Astrocyte (in vitro differentiated cells and primary cell): ENCODE data around the gene HSPA1B. TPM values are rescaled to one million over a fixed set of nuclear protein-coding genes. Genes with fewer than 3 reads are reported as not detected.
A peak's percentile ranks its signal among the peaks of the same experiment; 100 is the strongest.

Experiments
- DNase-seq: peaks from one replicate; pipeline ENCODE4 v3.0.0-alpha.2; 2010; ENCODE audit warnings: low read depth
- FAIRE-seq: peaks from 2 replicates; lab custom pipeline; 2011; peaks lifted over from hg19 to GRCh38; lab: Jason Lieb, UNC
- H2AFZ ChIP-seq: 2 replicates; pipeline ENCODE4 v1.6.0; 2012; ENCODE audit warnings: low read depth, low read length, inconsistent platforms
- H3K27ac ChIP-seq: 2 replicates; pipeline ENCODE4 v1.5.1; 2011; ENCODE audit warnings: low read depth, low read length, inconsistent platforms
- H3K27me3 ChIP-seq: 2 replicates; pipeline ENCODE4 v1.6.0; 2011; ENCODE audit warnings: low read length, inconsistent platforms; ENCODE audit not compliant: insufficient read depth
- H3K36me3 ChIP-seq: 2 replicates; pipeline ENCODE4 v1.5.1; 2011; ENCODE audit warnings: low read length, inconsistent platforms; ENCODE audit not compliant: insufficient read depth
- H3K4me1 ChIP-seq: 2 replicates; pipeline ENCODE4 v1.5.1; 2011; ENCODE audit warnings: low read length, inconsistent platforms; ENCODE audit not compliant: insufficient read depth
- H3K4me2 ChIP-seq: 2 replicates; pipeline ENCODE4 v1.6.0; 2012; ENCODE audit warnings: low read length, inconsistent platforms
- H3K4me3 ChIP-seq: 2 replicates; pipeline ENCODE4 v1.5.1; 2011; ENCODE audit warnings: low read depth, mild to moderate bottlenecking, low read length, inconsistent platforms; ENCODE audit not compliant: insufficient read depth
- H3K79me2 ChIP-seq: 2 replicates; pipeline ENCODE4 v1.6.0; 2012; ENCODE audit warnings: mild to moderate bottlenecking, low read length, inconsistent platforms; ENCODE audit not compliant: insufficient read depth
- H3K9ac ChIP-seq: 2 replicates; pipeline ENCODE4 v1.6.0; 2012; ENCODE audit warnings: mild to moderate bottlenecking, low read length, inconsistent platforms
- H3K9me3 ChIP-seq: 2 replicates; pipeline ENCODE4 v1.5.1; 2012; ENCODE audit warnings: low read depth, mild to moderate bottlenecking, low read length, inconsistent platforms; ENCODE audit not compliant: insufficient read depth
- H4K20me1 ChIP-seq: 2 replicates; pipeline ENCODE4 v1.6.0; 2012; ENCODE audit warnings: low read length, inconsistent platforms; ENCODE audit not compliant: insufficient read depth
- H3K27ac Mint-ChIP-seq: one replicate; pipeline ENCODE4 v1.8.0; 2021; ENCODE audit warnings: mild to moderate bottlenecking, mixed read lengths; ENCODE audit not compliant: unreplicated experiment
- H3K27me3 Mint-ChIP-seq: one replicate; pipeline ENCODE4 v1.8.0; 2021; ENCODE audit warnings: low read depth, mixed read lengths; ENCODE audit not compliant: unreplicated experiment
- H3K36me3 Mint-ChIP-seq: one replicate; pipeline ENCODE4 v1.8.0; 2021; ENCODE audit warnings: low read depth, mixed read lengths; ENCODE audit not compliant: unreplicated experiment
- H3K4me1 Mint-ChIP-seq: one replicate; pipeline ENCODE4 v1.8.0; 2021; ENCODE audit warnings: low read depth, mixed read lengths; ENCODE audit not compliant: unreplicated experiment
- H3K4me3 Mint-ChIP-seq: one replicate; pipeline ENCODE4 v1.8.0; 2021; ENCODE audit warnings: mild to moderate bottlenecking, moderate library complexity, mixed read lengths; ENCODE audit not compliant: unreplicated experiment
- H3K9me3 Mint-ChIP-seq: one replicate; pipeline ENCODE4 v1.8.0; 2021; ENCODE audit warnings: mild to moderate bottlenecking, mixed read lengths; ENCODE audit not compliant: unreplicated experiment
- EZH2 ChIP-seq: IDR thresholded peaks from 2 replicates; pipeline ENCODE4 v1.6.1; 2012; ENCODE audit warnings: mild to moderate bottlenecking, low read length, inconsistent platforms; ENCODE audit not compliant: insufficient read depth
- total RNA-seq: library from RNA; stranded (reverse); gene quantifications from 2 replicates; pipeline ENCODE4 v1.2.1, GENCODE V29; 2021
- TF ChIP-seq, protein P1 (sequence below): IDR thresholded peaks from 2 replicates; pipeline ENCODE4 v1.5.1; 2011; ENCODE audit warnings: low read depth, mild to moderate bottlenecking, inconsistent platforms, low read length, moderate library complexity; ENCODE audit not compliant: insufficient read depth

The HSPA1B gene
- total RNA-seq, 1 donor from 2014 or later, result 77.2 TPM

DNA sequence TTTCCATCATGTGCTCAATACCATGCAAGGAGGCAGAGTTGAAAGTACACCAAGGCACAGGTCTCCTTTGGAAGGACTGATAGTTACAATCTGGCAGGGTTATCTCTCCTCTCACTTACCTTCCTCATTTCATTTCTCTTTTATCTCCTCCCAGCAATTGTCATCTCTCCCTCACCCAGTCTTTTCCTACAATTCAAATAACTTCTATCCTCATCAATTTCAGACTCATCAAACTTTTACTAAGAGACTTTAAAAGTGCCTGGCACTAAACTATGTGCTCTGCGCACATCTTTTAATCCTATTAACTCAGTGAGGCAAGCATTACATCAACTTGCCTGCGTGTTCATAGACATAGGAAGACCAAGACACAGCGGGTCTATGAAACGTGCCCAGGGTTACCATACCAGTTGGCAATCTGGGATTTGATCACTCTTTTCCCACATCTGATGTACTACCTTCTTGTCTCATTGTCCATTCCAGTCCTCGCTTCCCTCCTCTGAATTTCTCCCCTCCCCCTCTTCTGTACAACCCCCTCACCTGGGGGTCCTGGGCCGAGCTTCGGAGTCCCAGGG lies 33.2 kb upstream of the HSPA1B start:
- peaks cover 21% of the 10 kb centered on the region for H3K4me1 ChIP-seq
- TF ChIP-seq, protein P1, sequence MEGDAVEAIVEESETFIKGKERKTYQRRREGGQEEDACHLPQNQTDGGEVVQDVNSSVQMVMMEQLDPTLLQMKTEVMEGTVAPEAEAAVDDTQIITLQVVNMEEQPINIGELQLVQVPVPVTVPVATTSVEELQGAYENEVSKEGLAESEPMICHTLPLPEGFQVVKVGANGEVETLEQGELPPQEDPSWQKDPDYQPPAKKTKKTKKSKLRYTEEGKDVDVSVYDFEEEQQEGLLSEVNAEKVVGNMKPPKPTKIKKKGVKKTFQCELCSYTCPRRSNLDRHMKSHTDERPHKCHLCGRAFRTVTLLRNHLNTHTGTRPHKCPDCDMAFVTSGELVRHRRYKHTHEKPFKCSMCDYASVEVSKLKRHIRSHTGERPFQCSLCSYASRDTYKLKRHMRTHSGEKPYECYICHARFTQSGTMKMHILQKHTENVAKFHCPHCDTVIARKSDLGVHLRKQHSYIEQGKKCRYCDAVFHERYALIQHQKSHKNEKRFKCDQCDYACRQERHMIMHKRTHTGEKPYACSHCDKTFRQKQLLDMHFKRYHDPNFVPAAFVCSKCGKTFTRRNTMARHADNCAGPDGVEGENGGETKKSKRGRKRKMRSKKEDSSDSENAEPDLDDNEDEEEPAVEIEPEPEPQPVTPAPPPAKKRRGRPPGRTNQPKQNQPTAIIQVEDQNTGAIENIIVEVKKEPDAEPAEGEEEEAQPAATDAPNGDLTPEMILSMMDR, result no peak
- TF ChIP-seq EZH2, result no peak
- no peak for DNase-seq
- peak overlapping the region; percentile 99 for H3K4me3 Mint-ChIP-seq
- no peak for FAIRE-seq
- peaks cover 11% of the 10 kb centered on the region for H4K20me1 ChIP-seq
- peaks cover 19% of the 10 kb centered on the region for H3K36me3 ChIP-seq
- peak overlapping the region; percentile 94 for H3K27ac ChIP-seq
- no peaks in the 10 kb centered on the region for H3K27me3 ChIP-seq
- peak overlapping the region; percentile 68 for H3K27ac Mint-ChIP-seq
- H3K4me3 ChIP-seq, result peak overlapping the region; percentile 79
- H3K9me3 Mint-ChIP-seq, result no peaks in the 10 kb centered on the region
- H3K4me1 Mint-ChIP-seq, result peaks cover 11% of the 10 kb centered on the region
- peak overlapping the region; percentile 89 for H3K4me2 ChIP-seq
- no peaks in the 10 kb centered on the region for H3K9me3 ChIP-seq
- peaks cover 44% of the 10 kb centered on the region for H3K79me2 ChIP-seq
- H2AFZ ChIP-seq, result no peak overlapping the region
- H3K9ac ChIP-seq, result peak overlapping the region; percentile 94
- H3K36me3 Mint-ChIP-seq, result peaks cover 10% of the 10 kb centered on the region
- H3K27me3 Mint-ChIP-seq, result no peaks in the 10 kb centered on the region

DNA sequence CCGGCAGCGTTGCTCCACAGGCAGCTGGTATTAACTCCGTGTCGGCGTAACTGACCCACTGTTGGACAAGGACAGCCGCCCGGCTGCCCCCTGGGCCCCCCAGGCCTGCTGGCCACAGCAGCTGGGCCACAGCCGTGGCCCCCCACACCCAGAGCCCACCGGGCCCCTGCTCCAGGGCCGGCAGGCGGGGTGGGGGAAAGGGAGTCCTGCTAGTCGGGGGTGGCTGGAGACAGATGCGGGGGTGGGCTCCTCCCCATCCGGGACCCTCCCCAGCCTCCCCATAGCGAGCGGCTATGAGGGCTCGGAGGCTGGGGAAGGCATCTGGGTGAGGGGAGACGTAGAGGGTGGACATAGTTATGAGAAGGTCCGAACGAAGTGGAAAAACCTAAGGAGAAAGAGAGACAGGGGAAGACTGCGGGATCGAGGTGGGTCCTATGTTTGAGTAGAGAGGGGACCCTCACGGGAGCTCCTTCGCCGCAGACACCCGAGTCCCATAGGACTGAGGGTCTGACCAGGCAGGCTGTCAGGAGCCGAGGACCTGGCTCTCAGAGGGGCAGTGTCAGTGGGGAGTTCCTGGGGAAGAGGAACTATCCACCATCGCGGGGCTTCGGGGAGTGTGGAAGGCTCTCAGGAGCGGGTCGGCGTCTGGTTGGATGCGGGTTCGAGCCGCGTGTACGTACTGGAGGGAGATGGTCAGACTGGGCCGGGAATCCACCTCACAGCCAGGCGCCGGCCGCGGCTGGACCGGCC lies 32.5 kb upstream of the HSPA1B start:
- no peaks in the 10 kb centered on the region for H3K9me3 Mint-ChIP-seq
- Histone ChIP-seq H3K79me2 (peaks cover 42% of the 10 kb centered on the region), H3K4me3 (peak overlapping the region; percentile 79), H3K4me2 (peak overlapping the region; percentile 89), H3K27ac (peak overlapping the region; percentile 94), H3K9me3 (no peaks in the 10 kb centered on the region), H3K27me3 (no peaks in the 10 kb centered on the region), H3K36me3 (peaks cover 18% of the 10 kb centered on the region), H3K9ac (peak overlapping the region; percentile 94), H4K20me1 (peaks cover 11% of the 10 kb centered on the region), H2AFZ (peak overlapping the region; percentile 77), H3K4me1 (peaks cover 21% of the 10 kb centered on the region)
- DNase-seq (no peak), FAIRE-seq (no peak)
- H3K36me3 Mint-ChIP-seq, result peaks cover 10% of the 10 kb centered on the region
- H3K27me3 Mint-ChIP-seq, result no peaks in the 10 kb centered on the region
- H3K4me3 Mint-ChIP-seq, result peak overlapping the region; percentile 99
- TF ChIP-seq, protein P1, result no peak
- no peak for TF ChIP-seq EZH2
- H3K4me1 Mint-ChIP-seq, result peaks cover 11% of the 10 kb centered on the region
- peak overlapping the region; percentile 98 for H3K27ac Mint-ChIP-seq
